Suprapubic skin (tissue), 4 donors: ENCODE data around the gene OR2T5. TPM values are rescaled to one million over a fixed set of nuclear protein-coding genes. Genes with fewer than 3 reads are reported as not detected.
"Not testable (repeated sequence)": the region's sequence is repeated elsewhere in the genome, so short reads cannot be mapped to it uniquely, and the experiment has no call there.

Experiments
- DNase-seq, 2 donors: peaks; one replicate each; pipeline ENCODE4 v3.0.0-alpha.2; 2019; ENCODE audit warnings: low spot score in 2 of 2
- H3K27ac ChIP-seq: fragments of 200-600 bp; sonication (generic); one replicate; pipeline ENCODE4 v1.5.1; 2019
- H3K27me3 ChIP-seq: fragments of 200-600 bp; sonication (generic); one replicate; pipeline ENCODE4 v1.5.1; 2019
- H3K36me3 ChIP-seq: fragments of 200-600 bp; sonication (generic); one replicate; pipeline ENCODE4 v1.5.1; 2019
- H3K4me1 ChIP-seq: fragments of 200-600 bp; sonication (generic); one replicate; pipeline ENCODE4 v1.5.1; 2019
- H3K4me3 ChIP-seq: fragments of 200-600 bp; sonication (generic); one replicate; pipeline ENCODE4 v1.5.1; 2019; ENCODE audit warnings: mild to moderate bottlenecking
- H3K9me3 ChIP-seq: fragments of 200-600 bp; sonication (generic); one replicate; pipeline ENCODE4 v1.5.1; 2019
- WGBS: methylation state at CpG from one replicate; pipeline ENCODE4 v1.1.5; 2018; 5-methylcytosine and 5-hydroxymethylcytosine counted together
- total RNA-seq, 4 donors: library from RNA; depleted of rRNA; stranded (reverse); fragments of >200 nt; gene quantifications; one replicate each; pipeline ENCODE4 v1.1.0, GENCODE V29; 2016

The OR2T5 gene, protein sequence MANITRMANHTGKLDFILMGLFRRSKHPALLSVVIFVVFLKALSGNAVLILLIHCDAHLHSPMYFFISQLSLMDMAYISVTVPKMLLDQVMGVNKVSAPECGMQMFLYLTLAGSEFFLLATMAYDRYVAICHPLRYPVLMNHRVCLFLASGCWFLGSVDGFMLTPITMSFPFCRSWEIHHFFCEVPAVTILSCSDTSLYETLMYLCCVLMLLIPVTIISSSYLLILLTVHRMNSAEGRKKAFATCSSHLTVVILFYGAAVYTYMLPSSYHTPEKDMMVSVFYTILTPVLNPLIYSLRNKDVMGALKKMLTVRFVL
- not detected for total RNA-seq

DNA sequence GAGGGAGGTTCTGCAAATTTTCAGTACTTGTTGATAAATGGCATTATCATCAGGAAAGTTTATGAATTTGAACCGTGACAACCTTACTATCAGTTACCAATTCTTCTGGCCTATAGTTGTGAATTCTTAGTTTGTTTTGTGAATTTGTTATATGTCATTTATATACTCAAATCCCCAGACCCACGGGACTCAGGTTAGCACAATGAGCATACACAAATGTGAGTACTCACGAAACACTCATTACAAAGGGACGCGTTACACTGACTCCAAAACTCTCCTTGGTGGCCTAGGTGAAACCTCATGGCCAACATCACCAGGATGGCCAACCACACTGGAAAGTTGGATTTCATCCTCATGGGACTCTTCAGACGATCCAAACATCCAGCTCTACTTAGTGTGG is at the start of gene OR2T5:
TSS of gene OR2T5 (plus strand) at position 301 of the 400 bp plus-strand sequence. CDS start at position 301, 0 bp downstream.
- not testable (repeated sequence) for DNase-seq, H3K4me1 ChIP-seq, H3K27ac ChIP-seq, H3K36me3 ChIP-seq, H3K9me3 ChIP-seq, H3K4me3 ChIP-seq, H3K27me3 ChIP-seq
- WGBS: no CpG with 5 or more reads among the region's 6 CpGs

GRCh38 chr1:248438668-248439067 is 49.7 kb upstream of the OR2T5 start:
- H3K27ac ChIP-seq, H3K36me3 ChIP-seq, H3K27me3 ChIP-seq, H3K4me3 ChIP-seq, DNase-seq, H3K9me3 ChIP-seq, H3K4me1 ChIP-seq: not testable (repeated sequence)
- 38% methylated on average over 1 of the region's 1 CpG for WGBS

DNA sequence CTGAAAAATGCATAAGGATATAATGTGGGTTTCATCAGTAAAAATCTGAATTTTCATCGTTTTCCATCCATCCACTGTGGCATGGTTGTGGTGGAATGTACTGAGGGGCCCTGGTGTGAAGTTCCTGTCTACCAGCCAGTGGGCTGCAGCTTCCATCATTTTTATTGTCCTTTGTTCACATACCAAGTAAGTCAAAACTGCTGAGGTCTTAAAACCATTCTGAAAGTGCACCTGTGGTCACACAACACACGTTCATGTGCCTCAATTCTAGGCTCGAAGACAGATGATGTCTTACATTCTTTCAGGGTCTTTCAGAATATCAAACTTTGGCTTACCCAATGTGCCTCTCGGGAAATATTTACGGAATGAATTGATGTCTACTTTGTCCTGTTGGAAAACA is 49.1 kb upstream of the OR2T5 start:
- DNase-seq, H3K4me3 ChIP-seq, H3K27ac ChIP-seq, H3K4me1 ChIP-seq, H3K36me3 ChIP-seq, H3K9me3 ChIP-seq, H3K27me3 ChIP-seq: not testable (repeated sequence)
- 67% methylated on average over 5 of the region's 5 CpGs for WGBS

- H3K27ac ChIP-seq, H3K9me3 ChIP-seq, H3K27me3 ChIP-seq, DNase-seq, H3K36me3 ChIP-seq, H3K4me3 ChIP-seq, H3K4me1 ChIP-seq: not testable (repeated sequence)
- 67% methylated on average over 1 of the region's 2 CpGs for WGBS
Measured at GRCh38 chr1:248442500-248443277, 45.7 kb upstream of the OR2T5 start.

DNA sequence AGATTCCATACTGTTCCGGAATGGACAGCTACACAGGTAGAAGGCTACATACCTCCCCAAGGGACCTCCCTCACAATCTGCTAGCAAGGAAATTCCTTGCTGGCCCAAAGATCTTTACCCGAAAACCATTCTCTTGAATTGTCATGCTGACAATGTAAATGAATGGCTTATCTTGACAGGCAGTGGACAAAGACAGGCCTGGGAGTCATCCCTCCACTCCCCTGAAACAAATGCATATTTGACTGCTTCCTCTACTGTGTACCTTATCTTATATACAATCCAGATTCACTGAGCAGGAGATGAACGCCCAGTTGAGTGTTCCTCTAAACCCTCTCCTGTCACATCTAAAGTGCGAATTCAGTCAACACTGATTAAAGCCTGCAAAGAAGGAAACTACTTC is 43.8 kb upstream of the OR2T5 start:
- not testable (repeated sequence) for H3K36me3 ChIP-seq, H3K4me1 ChIP-seq, H3K4me3 ChIP-seq, DNase-seq, H3K27ac ChIP-seq, H3K9me3 ChIP-seq, H3K27me3 ChIP-seq
- whole genome bisulfite sequencing: 81% methylated on average over 4 of the region's 4 CpGs

DNA sequence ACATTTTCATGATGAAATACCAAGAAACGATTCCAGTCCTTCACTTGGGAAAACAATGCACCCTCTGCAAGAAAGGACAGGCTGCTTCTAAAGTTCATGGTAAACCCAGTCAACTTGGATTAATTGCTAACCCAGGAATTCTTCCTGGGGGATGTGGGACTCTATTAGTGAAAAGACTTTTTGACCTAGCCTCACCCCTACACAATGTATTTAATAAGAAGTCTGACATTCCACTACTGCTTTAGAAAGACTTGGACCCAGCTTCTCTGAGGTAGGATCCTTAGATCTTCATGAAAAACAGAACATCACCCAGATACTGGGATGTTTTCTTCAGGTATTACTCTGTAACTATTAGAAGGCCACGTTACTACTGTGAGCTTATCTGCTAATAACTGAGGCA is 43.0 kb upstream of the OR2T5 start, which contains the start of gene OR2T2:
TSS of gene OR2T2 (plus strand) at position 239 of the 400 bp plus-strand sequence. CDS start 7,161 bp downstream, outside the sequence.
- H3K27me3 ChIP-seq, DNase-seq, H3K4me1 ChIP-seq, H3K4me3 ChIP-seq, H3K27ac ChIP-seq, H3K36me3 ChIP-seq, H3K9me3 ChIP-seq: not testable (repeated sequence)
- WGBS: 80% methylated on average over 1 of the region's 2 CpGs

DNA sequence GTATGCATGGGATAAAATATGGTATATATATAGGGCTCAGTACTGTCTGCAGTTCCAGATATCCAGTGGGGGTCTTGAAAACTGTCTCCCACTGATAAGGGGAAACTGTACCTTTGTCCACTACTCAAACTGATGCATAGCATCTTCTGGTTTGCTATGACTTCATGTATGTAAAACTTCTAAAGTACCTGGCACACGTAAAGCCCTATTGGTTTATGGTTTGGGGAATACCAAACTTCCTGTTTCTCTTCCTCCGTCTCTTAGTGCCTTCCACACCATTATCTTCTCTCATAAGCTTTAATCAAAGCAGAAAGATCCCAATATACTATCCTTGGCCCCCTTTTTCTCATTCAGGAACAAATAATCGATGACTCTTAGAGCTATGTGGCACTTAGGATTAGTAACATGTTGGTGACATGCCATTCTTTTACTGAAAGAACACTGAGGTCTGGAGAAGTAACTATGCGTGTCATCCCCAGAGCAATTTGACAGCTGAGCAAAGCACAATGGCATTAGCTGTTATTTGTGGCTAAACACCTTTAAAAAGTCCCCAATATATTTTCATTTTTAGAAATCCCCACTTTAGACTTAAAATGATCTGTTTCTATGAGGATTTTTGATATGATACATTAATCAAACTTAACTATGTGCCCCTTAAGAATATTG is 39.8 kb upstream of the OR2T5 start:
- WGBS: no CpG with 5 or more reads among the region's 4 CpGs

GRCh38 chr1:248449821-248450465 is 38.4 kb upstream of the OR2T5 start:
- DNase-seq, H3K27ac ChIP-seq, H3K36me3 ChIP-seq, H3K27me3 ChIP-seq, H3K9me3 ChIP-seq, H3K4me1 ChIP-seq, H3K4me3 ChIP-seq: not testable (repeated sequence)
- 75% methylated on average over 4 of the region's 6 CpGs for WGBS

More for the DNA sequence above, 39.8 kb upstream of the OR2T5 start:
- not testable (repeated sequence) for H3K9me3 ChIP-seq, H3K27me3 ChIP-seq, H3K4me3 ChIP-seq, H3K27ac ChIP-seq, H3K4me1 ChIP-seq, DNase-seq, H3K36me3 ChIP-seq

GRCh38 chr1:248450466-248451145 is 37.8 kb upstream of the OR2T5 start:
- not testable (repeated sequence) for H3K9me3 ChIP-seq, H3K27me3 ChIP-seq, DNase-seq, H3K4me3 ChIP-seq, H3K36me3 ChIP-seq, H3K27ac ChIP-seq, H3K4me1 ChIP-seq
- WGBS: 43% methylated on average over 2 of the region's 5 CpGs

DNA sequence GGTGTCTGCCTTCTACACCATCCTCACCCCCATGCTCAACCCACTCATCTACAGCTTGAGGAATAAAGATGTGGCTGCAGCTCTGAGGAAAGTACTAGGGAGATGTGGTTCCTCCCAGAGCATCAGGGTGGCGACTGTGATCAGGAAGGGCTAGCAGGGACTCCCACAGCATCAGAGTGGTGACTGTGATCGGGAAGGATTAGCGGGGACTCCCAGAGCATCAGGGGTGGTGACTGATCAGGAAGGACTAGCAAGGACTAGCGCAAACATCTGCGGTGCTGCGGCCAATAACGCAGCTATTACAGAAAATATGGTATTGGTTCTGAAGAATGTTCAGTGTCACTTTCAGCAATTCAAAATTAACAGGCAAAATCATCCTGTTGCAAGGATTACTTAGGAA is 34.8 kb upstream of the OR2T5 start:
- not testable (repeated sequence) for H3K27me3 ChIP-seq, H3K27ac ChIP-seq, H3K4me3 ChIP-seq, H3K4me1 ChIP-seq, H3K36me3 ChIP-seq, H3K9me3 ChIP-seq, DNase-seq
- no CpG with 5 or more reads among the region's 7 CpGs for WGBS

- not testable (repeated sequence) for DNase-seq, H3K27ac ChIP-seq, H3K36me3 ChIP-seq, H3K4me1 ChIP-seq, H3K9me3 ChIP-seq, H3K4me3 ChIP-seq, H3K27me3 ChIP-seq
- WGBS: 90% methylated on average over 1 of the region's 4 CpGs
Measured at GRCh38 chr1:248455045-248455444, 33.3 kb upstream of the OR2T5 start.

GRCh38 chr1:248456635-248457034 is 31.8 kb upstream of the OR2T5 start:
- not testable (repeated sequence) for H3K27ac ChIP-seq, H3K9me3 ChIP-seq, H3K4me1 ChIP-seq, H3K4me3 ChIP-seq, H3K27me3 ChIP-seq, H3K36me3 ChIP-seq, DNase-seq
- WGBS: no CpG with 5 or more reads among the region's 2 CpGs

- WGBS: 63% methylated on average over 7 of the region's 7 CpGs
- not testable (repeated sequence) for H3K27me3 ChIP-seq, H3K4me3 ChIP-seq, H3K27ac ChIP-seq, H3K4me1 ChIP-seq, DNase-seq, H3K36me3 ChIP-seq, H3K9me3 ChIP-seq
Measured at GRCh38 chr1:248459117-248459516, 29.3 kb upstream of the OR2T5 start.
